ENCODE data around the gene RERG.

DNA sequence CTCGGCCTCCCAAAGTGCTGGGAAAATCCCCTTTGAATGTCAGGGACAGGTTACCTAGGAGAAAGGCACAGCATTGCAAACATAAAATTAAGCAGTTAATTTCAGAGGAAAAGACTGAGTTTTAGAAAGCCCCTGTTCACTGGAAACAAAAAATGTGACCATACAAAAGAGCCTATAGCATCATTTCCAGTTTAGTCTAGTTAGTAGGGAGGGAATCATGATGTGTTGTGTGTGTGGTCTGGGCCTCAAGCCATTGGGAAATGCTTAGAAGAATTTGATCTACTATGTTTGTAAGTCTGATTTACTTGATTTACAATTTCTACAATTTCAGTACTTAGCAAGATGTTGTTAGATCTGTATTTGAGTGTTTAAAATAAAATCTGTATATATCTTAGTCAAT, 47.1 kb upstream of the RERG start:
- TF ChIP-seq CTCF (IDR thresholded peaks at IDR 0.05): no peak
- no peak for TF ChIP-seq POLR2A (IDR thresholded peaks at IDR 0.05)

Data from lower leg skin (tissue), 3 donors.